DND-41 (cell line): ENCODE data around the gene MCTP1.

ENCODE experiments used
- ATAC-seq: fragments of 200-7000 bp; cut with Tn5 transposase; 3 replicates; pipeline ENCODE4 v1.9.1; 2021; ENCODE audit warnings: low read depth; ENCODE audit not compliant: insufficient read depth
- DNase-seq: peaks from one replicate; pipeline ENCODE4 v3.0.0-alpha.2; 2020
- H2AFZ ChIP-seq: 2 replicates; pipeline ENCODE4 v1.6.0; 2012; ENCODE audit warnings: low read depth, low read length
- H3K27ac ChIP-seq: 2 replicates; pipeline ENCODE4 v1.5.1; 2012; ENCODE audit warnings: low read length, inconsistent platforms
- H3K27me3 ChIP-seq: fragments of 200-600 bp; sonication (generic); 2 replicates; pipeline ENCODE4 v1.6.0; 2012; ENCODE audit warnings: low read length, mild to moderate bottlenecking, inconsistent platforms; ENCODE audit not compliant: insufficient read depth, poor library complexity
- H3K36me3 ChIP-seq: 2 replicates; pipeline ENCODE4 v1.5.1; 2012; ENCODE audit warnings: low read length, inconsistent platforms; ENCODE audit not compliant: insufficient read depth
- H3K4me1 ChIP-seq: 2 replicates; pipeline ENCODE4 v1.5.1; 2012; ENCODE audit warnings: mild to moderate bottlenecking, low read length; ENCODE audit not compliant: insufficient read depth
- H3K4me2 ChIP-seq: 2 replicates; pipeline ENCODE4 v1.6.0; 2012; ENCODE audit warnings: mild to moderate bottlenecking, moderate library complexity, low read length, inconsistent platforms; ENCODE audit not compliant: insufficient read depth
- H3K4me3 ChIP-seq, 2 experiments: fragments of 200-600 bp in 1 of 2; shearing (Covaris generic) in 1 of 2; 2 replicates each; pipeline ENCODE4 v1.5.1; 2012 to 2016; ENCODE audit warnings: inconsistent platforms in 2 of 2, low read length in 2 of 2, mild to moderate bottlenecking in 2 of 2, low read depth in 1 of 2, moderate library complexity in 1 of 2
- H3K79me2 ChIP-seq: 2 replicates; pipeline ENCODE4 v1.6.0; 2012; ENCODE audit warnings: low read length, inconsistent platforms; ENCODE audit not compliant: insufficient read depth
- H3K9ac ChIP-seq: 2 replicates; pipeline ENCODE4 v1.6.0; 2012; ENCODE audit warnings: low read depth, mild to moderate bottlenecking, inconsistent platforms, low read length, moderate library complexity
- H3K9me3 ChIP-seq: 2 replicates; pipeline ENCODE4 v1.5.1; 2012; ENCODE audit warnings: low read length, moderate library complexity, mild to moderate bottlenecking, inconsistent platforms; ENCODE audit not compliant: insufficient read depth, severe bottlenecking
- H4K20me1 ChIP-seq: 2 replicates; pipeline ENCODE4 v1.6.0; 2012; ENCODE audit warnings: low read length; ENCODE audit not compliant: insufficient read depth
- CTCF ChIP-seq: IDR thresholded peaks from 2 replicates; pipeline ENCODE4 v1.5.1; 2012; ENCODE audit warnings: borderline replicate concordance, low read length, moderate library complexity, mild to moderate bottlenecking; ENCODE audit not compliant: poor library complexity, severe bottlenecking; ENCODE audit errors: extremely low read depth
- EZH2 ChIP-seq: IDR thresholded peaks from 3 replicates; pipeline ENCODE4 v1.6.1; 2012; ENCODE audit warnings: borderline replicate concordance, low read depth, mild to moderate bottlenecking, moderate library complexity, low read length, inconsistent platforms; ENCODE audit not compliant: severe bottlenecking

The MCTP1 gene

GRCh38 chr5:95274011-95274410 lies 10.9 kb downstream of the MCTP1 start:
- ATAC-seq (no peak), DNase-seq (no peak)
- no peaks in the 10 kb centered on the region for H3K9me3 ChIP-seq
- H3K4me1 ChIP-seq, result no peaks in the 10 kb centered on the region
- no peak overlapping the region for H3K9ac ChIP-seq
- no peak overlapping the region for H3K4me3 ChIP-seq
- no peaks in the 10 kb centered on the region for H4K20me1 ChIP-seq
- no peak overlapping the region for H2AFZ ChIP-seq
- no peak overlapping the region for H3K4me2 ChIP-seq
- no peak for TF ChIP-seq CTCF
- TF ChIP-seq EZH2, result no peak
- H3K79me2 ChIP-seq, result no peaks in the 10 kb centered on the region
- peaks cover 8% of the 10 kb centered on the region for H3K27me3 ChIP-seq
- no peak overlapping the region for H3K27ac ChIP-seq
- no peaks in the 10 kb centered on the region for H3K36me3 ChIP-seq

- Histone ChIP-seq H3K9me3 (no peaks in the 10 kb centered on the region), H3K4me1 (no peaks in the 10 kb centered on the region), H3K79me2 (no peaks in the 10 kb centered on the region), H3K4me2 (no peak overlapping the region), H3K9ac (no peak overlapping the region), H2AFZ (no peak overlapping the region), H4K20me1 (no peaks in the 10 kb centered on the region), H3K36me3 (no peaks in the 10 kb centered on the region), H3K27me3 (peaks cover 8% of the 10 kb centered on the region), H3K4me3 (no peak overlapping the region), H3K27ac (no peak overlapping the region)
- TF ChIP-seq CTCF (no peak), EZH2 (no peak)
- no peak for DNase-seq
- no peak for ATAC-seq
These were observed 12.5 kb downstream of the MCTP1 start for GRCh38 chr5:95272316-95272929.

GRCh38 chr5:95262933-95263660 lies 21.8 kb downstream of the MCTP1 start:
- H3K4me2 ChIP-seq, result no peak overlapping the region
- no peak overlapping the region for H3K4me3 ChIP-seq
- no peak for TF ChIP-seq EZH2
- no peak for TF ChIP-seq CTCF

More at GRCh38 chr5:95262933-95263660, 21.8 kb downstream of the MCTP1 start:
- H3K27ac ChIP-seq, result no peak overlapping the region
- H3K79me2 ChIP-seq, result no peaks in the 10 kb centered on the region
- no peaks in the 10 kb centered on the region for H3K36me3 ChIP-seq
- no peaks in the 10 kb centered on the region for H3K9me3 ChIP-seq
- H3K9ac ChIP-seq, result no peak overlapping the region
- no peaks in the 10 kb centered on the region for H4K20me1 ChIP-seq
- H2AFZ ChIP-seq, result no peak overlapping the region
- no peaks in the 10 kb centered on the region for H3K4me1 ChIP-seq
- H3K27me3 ChIP-seq, result peaks cover 13% of the 10 kb centered on the region
- no peak for ATAC-seq
- DNase-seq, result no peak
